GM13976 (cell line): Measurements from ENCODE around the gene TBC1D22A.

ENCODE experiments used
- DNase-seq: peaks from one replicate; pipeline ENCODE4 v3.0.0; 2012; ENCODE audit warnings: low spot score
- CTCF ChIP-seq: IDR thresholded peaks from 2 replicates; pipeline ENCODE4 v1.5.1; 2012; ENCODE audit warnings: borderline replicate concordance, mild to moderate bottlenecking; ENCODE audit not compliant: insufficient read depth; ENCODE audit errors: extremely low read depth, missing control alignments, control extremely low read depth
- in situ Hi-C: fragments of 300-500 bp; cut with MboI; formaldehyde crosslinking; loops from one replicate; pipeline ENCODE4 v1.12.0; 2022; ENCODE audit warnings: low sequenced_read_pairs, mixed read lengths, inconsistent platforms; ENCODE audit not compliant: unreplicated experiment

TBC1D22A gene

GRCh38 chr22:47192651-47193437, 430.4 kb downstream of the TBC1D22A start:
- no peak for DNase-seq
- in situ Hi-C loops, result no loop called here
- no peak for TF ChIP-seq CTCF

GRCh38 chr22:47193606-47194329, 431.3 kb downstream of the TBC1D22A start:
- in situ Hi-C loops, result no loop called here
- no peak for TF ChIP-seq CTCF

DNA sequence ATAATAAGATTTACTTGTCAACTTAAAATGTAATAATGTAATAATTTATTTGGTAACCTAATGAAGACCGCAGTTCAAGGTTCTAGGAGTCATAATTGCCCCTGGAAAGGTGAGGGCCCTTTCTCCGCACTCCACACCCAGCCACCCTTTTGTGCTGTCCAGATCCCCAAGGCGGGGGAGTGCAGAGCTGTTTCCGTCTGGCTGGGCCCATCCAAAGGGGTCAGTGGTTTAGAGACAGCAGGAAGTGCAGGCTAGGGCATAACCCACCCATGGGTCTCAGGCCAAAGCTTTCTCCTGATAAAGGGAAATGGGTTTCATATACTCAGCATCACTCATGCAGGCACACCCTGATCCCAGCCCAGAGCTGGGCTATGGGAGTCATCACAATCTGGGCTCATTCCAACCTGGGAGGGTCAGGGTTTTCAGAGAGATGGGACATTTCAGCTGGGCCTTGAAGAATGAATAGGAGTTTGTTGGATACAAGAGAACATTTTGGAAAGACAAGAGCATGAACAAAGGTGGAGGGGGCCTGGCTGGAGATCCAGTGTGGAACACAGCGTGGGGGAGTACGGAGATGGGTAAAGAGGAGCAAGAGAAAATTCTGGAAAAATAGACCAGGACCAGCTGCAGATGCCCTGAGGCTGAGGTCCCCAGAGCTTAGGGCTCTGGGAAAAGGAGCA, 432.2 kb downstream of the TBC1D22A start:
- no peak for DNase-seq
- in situ Hi-C loops, result no loop called here
- TF ChIP-seq CTCF, result no peak

More at GRCh38 chr22:47193606-47194329, 431.3 kb downstream of the TBC1D22A start:
- DNase-seq, result no peak

DNA sequence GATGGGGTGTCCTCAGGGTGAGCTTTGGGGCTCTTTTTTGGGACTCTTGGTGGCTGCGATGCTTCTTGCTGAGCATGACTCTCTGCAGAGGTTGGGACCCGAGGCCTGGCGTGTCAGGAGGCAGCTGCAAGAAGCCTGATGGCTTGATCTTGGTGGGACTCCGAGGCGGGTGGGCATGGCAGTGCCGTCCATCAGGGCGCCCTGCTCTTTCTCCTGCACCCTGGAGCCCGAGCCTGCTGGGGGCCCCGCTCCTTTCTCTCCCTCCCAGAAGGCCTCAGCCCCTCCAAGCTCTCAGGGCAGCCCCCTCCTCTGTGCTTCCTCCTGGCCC, 432.7 kb downstream of the TBC1D22A start:
- DNase-seq, result no peak
- in situ Hi-C loops, result no loop called here
- TF ChIP-seq CTCF, result no peak

GRCh38 chr22:47195484-47196165, 433.2 kb downstream of the TBC1D22A start:
- no peak for TF ChIP-seq CTCF
- in situ Hi-C loops, result no loop called here
- no peak for DNase-seq

DNA sequence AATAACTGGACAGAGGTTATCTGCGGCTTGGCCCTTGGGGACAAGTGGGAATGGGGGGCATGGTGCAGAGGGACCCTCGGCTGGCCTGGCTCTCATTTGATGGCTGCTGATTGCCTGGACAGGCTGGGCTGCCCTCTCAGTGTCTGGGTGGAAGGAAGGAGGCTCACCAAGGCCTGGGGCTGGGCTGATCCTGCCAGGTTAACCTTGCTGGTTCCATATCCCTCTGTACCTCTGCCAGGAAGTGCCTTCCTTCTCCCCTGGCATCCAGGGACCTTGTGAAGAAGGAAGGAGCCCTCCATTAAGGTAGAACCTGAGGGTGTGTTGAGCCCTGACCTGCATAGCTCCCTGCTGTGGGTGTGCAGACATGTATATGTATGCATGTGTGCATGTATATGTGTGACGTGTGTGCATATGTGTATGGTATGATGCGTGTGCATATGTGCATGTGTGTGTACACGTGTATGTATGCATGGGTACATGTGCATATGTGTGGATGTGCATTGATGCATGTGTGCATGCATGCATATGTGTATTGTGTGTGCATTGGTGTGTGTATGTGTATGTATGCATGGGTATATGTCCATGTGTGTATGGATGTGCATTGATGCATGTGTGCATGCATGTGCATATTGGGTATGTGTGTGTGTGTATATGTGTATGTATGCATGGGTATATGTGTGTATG, 433.9 kb downstream of the TBC1D22A start:
- in situ Hi-C loops, result no loop called here
- TF ChIP-seq CTCF, result no peak
- no peak for DNase-seq
